SK-N-MC (cell line): ENCODE measurements around the gene COX15.

ENCODE experiments used
- EZH2 ChIP-seq: fragments of 200-600 bp; sonication (generic); IDR thresholded peaks from one replicate; pipeline ENCODE4 v1.6.1; 2017; ENCODE audit warnings: antibody characterized with exemption
- POLR2AphosphoS5 ChIP-seq: IDR thresholded peaks from 2 replicates; pipeline ENCODE4 v1.6.1; 2012; ENCODE audit warnings: mild to moderate bottlenecking, low read depth, low read length, borderline replicate concordance

- TF ChIP-seq EZH2 = no peak
- TF ChIP-seq POLR2AphosphoS5 = no peak
Measured at GRCh38 chr10:99733366-99733765, 1.4 kb upstream of the COX15 start.
